ENCODE data around the gene BEAN1.

The BEAN1 gene

GRCh38 chr16:66400503-66401380, 26.4 kb upstream of the BEAN1 start:
- DNase-seq = no peak
- Histone ChIP-seq H3K4me1 (peaks cover 5% of the 10 kb centered on the region; the same call in 1 of the 2 replicates), H3K9me3 (no peaks in the 10 kb centered on the region), H3K27me3 (no peaks in the 10 kb centered on the region), H3K4me3 (ENCODE audit: low read depth, low read length) (no peak overlapping the region), H3K36me3 (no peaks in the 10 kb centered on the region)
- TF ChIP-seq CTCF (IDR thresholded peaks at IDR 0.05; ENCODE audit: low read depth, low read length) = no peak

GRCh38 chr16:66401610-66402009, 25.5 kb upstream of the BEAN1 start:
- Histone ChIP-seq H3K4me1 (peaks cover 5% of the 10 kb centered on the region; the same call in 1 of the 2 replicates), H3K9me3 (no peaks in the 10 kb centered on the region), H3K36me3 (no peaks in the 10 kb centered on the region), H3K27me3 (no peaks in the 10 kb centered on the region), H3K4me3 (ENCODE audit: low read depth, low read length) (no peak overlapping the region)
- no peak for TF ChIP-seq CTCF (IDR thresholded peaks at IDR 0.05; ENCODE audit: low read depth, low read length)
- no peak for DNase-seq

- Histone ChIP-seq H3K27me3 (no peaks in the 10 kb centered on the region), H3K9me3 (no peaks in the 10 kb centered on the region), H3K36me3 (no peaks in the 10 kb centered on the region), H3K4me3 (ENCODE audit: low read depth, low read length) (no peak overlapping the region), H3K4me1 (peaks cover 5% of the 10 kb centered on the region; the same call in 1 of the 2 replicates)
- TF ChIP-seq CTCF (IDR thresholded peaks at IDR 0.05; ENCODE audit: low read depth, low read length) = no peak
- DNase-seq = no peak
Observed at GRCh38 chr16:66402166-66402565, 24.9 kb upstream of the BEAN1 start.

GRCh38 chr16:66402591-66403230, 24.4 kb upstream of the BEAN1 start:
- TF ChIP-seq CTCF (IDR thresholded peaks at IDR 0.05; ENCODE audit: low read depth, low read length) = no peak
- DNase-seq = no peak
- peaks cover 5% of the 10 kb centered on the region; the same call in 1 of the 2 replicates for H3K4me1 ChIP-seq
- no peak overlapping the region for H3K4me3 ChIP-seq (ENCODE audit: low read depth, low read length)
- no peaks in the 10 kb centered on the region for H3K9me3 ChIP-seq
- H3K27me3 ChIP-seq = no peaks in the 10 kb centered on the region
- no peaks in the 10 kb centered on the region for H3K36me3 ChIP-seq

- peaks cover 12% of the 10 kb centered on the region for H3K4me1 ChIP-seq
- no peak for TF ChIP-seq CTCF (IDR thresholded peaks at IDR 0.05; ENCODE audit: low read depth, low read length)
- no peaks in the 10 kb centered on the region for H3K9me3 ChIP-seq
- no peaks in the 10 kb centered on the region for H3K36me3 ChIP-seq
- no peak for DNase-seq
- H3K4me3 ChIP-seq (ENCODE audit: low read depth, low read length) = no peak overlapping the region
- H3K27me3 ChIP-seq = no peaks in the 10 kb centered on the region
Observed at GRCh38 chr16:66403531-66404145, 23.5 kb upstream of the BEAN1 start.
